A549 (cell line): ENCODE results near the gene ARHGEF6. TPM values are rescaled to one million over a fixed set of nuclear protein-coding genes. Genes with fewer than 3 reads are reported as not detected.

ENCODE experiments used
- ATAC-seq, 2 experiments: fragments of 200-7000 bp in 1 of 2; fragments of >200 bp in 1 of 2; cut with Nextera tagmentation in 1 of 2; cut with Tn5 transposase in 1 of 2; 3 replicates each; pipeline versions ENCODE4 v1.8.0 to v1.9.1; 2018 to 2020; ENCODE audit warnings: mild to moderate bottlenecking in 1 of 2, moderate library complexity in 1 of 2
- CTCF ChIA-PET: fragments of 300-600 bp; sonication (Branson Sonifier 250); formaldehyde crosslinking; extraction: SDS; loops from one replicate; lab custom pipeline; 2021; ENCODE audit warnings: antibody characterized with exemption, inconsistent platforms; lab: Yijun Ruan, JAX
- POLR2A ChIA-PET: fragments of 350-600 bp; formaldehyde crosslinking; extraction: SDS; loops from one replicate; lab custom pipeline; 2021; ENCODE audit warnings: antibody characterized with exemption, inconsistent platforms; lab: Yijun Ruan, JAX
- DNase-seq, 2 experiments: peaks; one replicate each; pipeline versions ENCODE4 v3.0.0 to v3.0.0-alpha.2; 2011 to 2016; ENCODE audit warnings: low read depth in 1 of 2, low spot score in 1 of 2
- FAIRE-seq: peaks from 2 replicates; lab custom pipeline; 2011; peaks lifted over from hg19 to GRCh38; lab: Jason Lieb, UNC
- H3K27ac ChIP-seq, 2 experiments: fragments of >200 bp; sonication (Bioruptor Twin); formaldehyde crosslinking; 3 replicates each; pipeline ENCODE4 v1.5.1; 2016 to 2017
- H3K4me1 ChIP-seq: fragments of >200 bp; sonication (Bioruptor Twin); formaldehyde crosslinking; 3 replicates; pipeline ENCODE4 v1.6.1; 2016
- H3K4me2 ChIP-seq: fragments of >200 bp; sonication (Bioruptor Twin); formaldehyde crosslinking; 3 replicates; pipeline ENCODE4 v1.6.1; 2016
- H3K4me3 ChIP-seq: fragments of >200 bp; sonication (Bioruptor Twin); formaldehyde crosslinking; 3 replicates; pipeline ENCODE4 v1.5.1; 2016
- H3K9me3 ChIP-seq: fragments of >200 bp; sonication (Bioruptor Twin); formaldehyde crosslinking; 3 replicates; pipeline ENCODE4 v1.6.1; 2016
- CBX8 ChIP-seq: fragments of 200-600 bp; sonication (generic); IDR thresholded peaks from 2 replicates; pipeline ENCODE4 v1.6.1; 2016
- CEBPB ChIP-seq, 2 experiments: fragments of >200 bp in 1 of 2; sonication (Bioruptor Twin) in 1 of 2; formaldehyde crosslinking in 1 of 2; IDR thresholded peaks; 2 replicates each; pipeline ENCODE4 v1.6.1; 2012 to 2016
- EP300 ChIP-seq, 2 experiments: fragments of >200 bp; sonication (Bioruptor Twin); formaldehyde crosslinking; IDR thresholded peaks; 2 replicates in 1 of 2; 3 replicates in 1 of 2; pipeline ENCODE4 v1.6.1; 2016 to 2017
- FOSB ChIP-seq: fragments of 250-450 bp; sonication (Bioruptor Pico); IDR thresholded peaks from 2 replicates; pipeline ENCODE4 v1.5.0; 2020; ENCODE audit warnings: mild to moderate bottlenecking, moderate library complexity
- FOXS1 ChIP-seq: fragments of 250-450 bp; sonication (Bioruptor Pico); IDR thresholded peaks from 2 replicates; pipeline ENCODE4 v1.5.0; 2020; ENCODE audit warnings: mild to moderate bottlenecking, moderate library complexity
- GATA3 ChIP-seq: IDR thresholded peaks from 2 replicates; pipeline ENCODE4 v1.6.1; 2012; ENCODE audit warnings: borderline replicate concordance
- HEYL ChIP-seq: fragments of 250-450 bp; sonication (Bioruptor Pico); IDR thresholded peaks from 2 replicates; pipeline ENCODE4 v1.8.0; 2021; ENCODE audit warnings: mild to moderate bottlenecking, moderate library complexity
- JUN ChIP-seq, 2 experiments: fragments of >200 bp; sonication (Bioruptor Twin); formaldehyde crosslinking; IDR thresholded peaks; 2 replicates in 1 of 2; 3 replicates in 1 of 2; pipeline ENCODE4 v1.6.1; 2016 to 2017
- JUNB ChIP-seq: fragments of >200 bp; sonication (Bioruptor Twin); formaldehyde crosslinking; IDR thresholded peaks from 2 replicates; pipeline ENCODE4 v1.6.1; 2016
- MAZ ChIP-seq: fragments of 150-350 bp; IDR thresholded peaks from 2 replicates; pipeline ENCODE4 v1.6.1; 2014; ENCODE audit warnings: antibody characterized with exemption, low read depth, low read length, borderline replicate concordance
- MYC ChIP-seq: IDR thresholded peaks from 2 replicates; pipeline ENCODE4 v1.6.1; 2012; ENCODE audit warnings: mild to moderate bottlenecking, inconsistent platforms, low read length, improper control_type of control experiment, borderline replicate concordance
- NFE2L2 ChIP-seq: fragments of 150-350 bp; conservative IDR thresholded peaks from 2 replicates; pipeline ENCODE4 v1.6.1; 2014; ENCODE audit warnings: low read length
- NPAS2 ChIP-seq: fragments of 250-450 bp; sonication (Bioruptor Pico); IDR thresholded peaks from 2 replicates; pipeline ENCODE4 v1.8.0; 2022; ENCODE audit warnings: mild to moderate bottlenecking, moderate library complexity, borderline replicate concordance
- PHF8 ChIP-seq: fragments of 200-600 bp; sonication (generic); IDR thresholded peaks from 2 replicates; pipeline ENCODE4 v1.6.1; 2016; ENCODE audit warnings: low read depth, mild to moderate bottlenecking, antibody characterized with exemption, moderate library complexity, borderline replicate concordance
- RARB ChIP-seq: fragments of 250-450 bp; sonication (Bioruptor Pico); IDR thresholded peaks from 2 replicates; pipeline ENCODE4 v1.8.0; 2021; ENCODE audit warnings: mild to moderate bottlenecking, moderate library complexity
- RCOR1 ChIP-seq: fragments of 150-350 bp; IDR thresholded peaks from 2 replicates; pipeline ENCODE4 v1.6.1; 2014; ENCODE audit warnings: antibody characterized with exemption, low read length, low read depth
- RFX5 ChIP-seq: fragments of 450-650 bp; IDR thresholded peaks from 2 replicates; pipeline ENCODE4 v1.7.1; 2014; ENCODE audit warnings: antibody characterized with exemption, mild to moderate bottlenecking, moderate library complexity
- RNF2 ChIP-seq: fragments of 200-600 bp; sonication (generic); IDR thresholded peaks from 2 replicates; pipeline ENCODE4 v1.6.1; 2016; ENCODE audit warnings: low read depth, mild to moderate bottlenecking, antibody characterized with exemption, moderate library complexity, borderline replicate concordance
- SREBF2 ChIP-seq: fragments of 450-650 bp; IDR thresholded peaks from 2 replicates; pipeline ENCODE4 v1.6.1; 2014; ENCODE audit warnings: mild to moderate bottlenecking, moderate library complexity
- TFCP2L1 ChIP-seq: fragments of 250-450 bp; sonication (Bioruptor Pico); IDR thresholded peaks from 2 replicates; pipeline ENCODE4 v1.5.0; 2021; ENCODE audit warnings: mild to moderate bottlenecking
- ZNF302 ChIP-seq: fragments of 250-450 bp; sonication (Bioruptor Pico); IDR thresholded peaks from 2 replicates; pipeline ENCODE4 v1.9.0; 2021; ENCODE audit warnings: inconsistent platforms, mild to moderate bottlenecking, moderate library complexity
- WGBS: methylation state at CpG from one replicate; pipeline ENCODE4 v1.1.6; 2017; ENCODE audit errors: missing lambda C conversion rate; 5-methylcytosine and 5-hydroxymethylcytosine counted together
- polyA plus RNA-seq, 4 experiments: library from polyadenylated mRNA; depleted of rRNA in 3 of 4; stranded (reverse); fragments of >200 nt; fragmentation: RNase III in 1 of 4; extraction: RNeasy Plus Mini Kit Qiagen cat#74134 plus additional on column Dnase treatment in 1 of 4; gene quantifications; 2 replicates in 3 of 4; 3 replicates in 1 of 4; pipeline ENCODE4 v1.2.3, GENCODE V29; 2011 to 2017
- TF ChIP-seq, protein P1 (sequence below): fragments of >200 bp; sonication (Bioruptor Twin); formaldehyde crosslinking; IDR thresholded peaks from 3 replicates; pipeline ENCODE4 v1.6.1; 2016
- TF ChIP-seq, protein P2 (sequence below): fragments of >200 bp; sonication (Bioruptor Twin); formaldehyde crosslinking; IDR thresholded peaks from 2 replicates; pipeline ENCODE4 v1.6.1; 2016
- TF ChIP-seq, protein P3 (sequence below): IDR thresholded peaks from 2 replicates; pipeline ENCODE4 v1.6.1; 2012
- TF ChIP-seq, protein P4 (sequence below): fragments of 250-450 bp; sonication (Bioruptor Pico); IDR thresholded peaks from 2 replicates; pipeline ENCODE4 v1.5.0; 2021; ENCODE audit warnings: mild to moderate bottlenecking, moderate library complexity, borderline replicate concordance

The ARHGEF6 gene
- polyA plus RNA-seq, 2 of the 4 experiments (the other 2 are of a cell fraction) = 0.10 to 0.30 TPM

DNA sequence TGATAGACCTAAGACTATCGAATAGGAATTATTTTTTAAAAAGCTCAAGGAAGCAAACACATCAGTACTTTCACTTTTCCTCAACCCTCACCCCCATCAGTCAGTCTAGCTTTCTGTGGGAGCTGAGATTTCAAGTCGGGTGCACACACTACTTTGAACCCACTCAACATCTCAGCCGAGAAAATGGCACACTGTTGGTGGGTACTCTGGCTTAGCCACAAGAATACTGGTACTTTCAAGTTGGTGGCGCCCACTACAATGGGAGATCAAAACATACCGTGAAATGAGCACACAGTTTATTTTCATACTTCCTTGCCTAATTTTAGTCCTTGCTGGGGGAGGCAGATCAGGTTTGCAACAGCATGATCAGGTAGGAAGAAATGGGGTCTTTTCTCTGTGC, 122.6 kb downstream of the ARHGEF6 start:
- WGBS = 20% methylated on average over 5 of the region's 5 CpGs
- FAIRE-seq (no peak), DNase-seq (no peak), ATAC-seq (no peak)
- Histone ChIP-seq H3K27ac (no peak overlapping the region), H3K4me1 (no peaks in the 10 kb centered on the region), H3K4me2 (no peak overlapping the region), H3K9me3 (no peaks in the 10 kb centered on the region), H3K4me3 (no peak overlapping the region)
- ChIA-PET POLR2A (no interaction called here), CTCF (interaction anchor here (1.2 kb wide), 1 partner anchor 26 kb away, joined by 3 read pairs; no protein-coding TSS in a partner anchor)
- TF ChIP-seq, protein P1, sequence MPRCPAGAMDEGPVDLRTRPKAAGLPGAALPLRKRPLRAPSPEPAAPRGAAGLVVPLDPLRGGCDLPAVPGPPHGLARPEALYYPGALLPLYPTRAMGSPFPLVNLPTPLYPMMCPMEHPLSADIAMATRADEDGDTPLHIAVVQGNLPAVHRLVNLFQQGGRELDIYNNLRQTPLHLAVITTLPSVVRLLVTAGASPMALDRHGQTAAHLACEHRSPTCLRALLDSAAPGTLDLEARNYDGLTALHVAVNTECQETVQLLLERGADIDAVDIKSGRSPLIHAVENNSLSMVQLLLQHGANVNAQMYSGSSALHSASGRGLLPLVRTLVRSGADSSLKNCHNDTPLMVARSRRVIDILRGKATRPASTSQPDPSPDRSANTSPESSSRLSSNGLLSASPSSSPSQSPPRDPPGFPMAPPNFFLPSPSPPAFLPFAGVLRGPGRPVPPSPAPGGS = no peak

DNA sequence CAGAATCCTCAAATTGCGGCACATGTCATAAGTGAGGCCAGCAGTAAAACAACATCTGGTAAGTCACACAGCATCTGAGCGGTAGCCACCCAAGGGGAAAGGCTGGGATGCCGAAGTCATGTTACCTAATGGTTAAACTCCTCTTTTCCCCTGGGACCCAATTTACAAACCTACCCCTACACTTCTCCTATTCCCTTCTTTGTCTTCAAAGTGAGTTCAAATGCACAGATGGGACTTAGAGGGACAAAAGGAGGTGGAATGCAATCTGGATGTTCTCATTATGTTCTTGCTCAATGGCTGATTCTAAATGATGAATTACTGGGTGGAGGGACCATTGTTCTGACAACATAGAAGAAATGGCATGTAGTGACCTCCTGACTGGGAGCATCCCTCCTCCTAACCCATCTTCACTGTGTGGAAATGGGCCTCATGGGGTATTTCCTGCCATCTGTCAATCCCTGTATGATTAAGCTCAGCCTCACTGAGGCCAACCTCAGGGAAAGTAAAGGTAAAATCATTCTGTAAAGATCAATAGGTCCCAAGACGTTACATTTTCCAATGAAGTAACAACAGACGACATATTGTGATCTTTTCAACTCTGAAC, 124.3 kb downstream of the ARHGEF6 start:
- no peak for ATAC-seq
- TF ChIP-seq HEYL (CRISPR knock-in tag) (no peak), MAZ (no peak), FOSB (CRISPR knock-in tag) (no peak), PHF8 (no peak), CBX8 (no peak), MYC (no peak), RNF2 (no peak), ZNF302 (no peak), JUN (IDR thresholded peaks at IDR 0.05) (no peak), NPAS2 (CRISPR knock-in tag) (no peak), RCOR1 (no peak), TFCP2L1 (CRISPR knock-in tag) (no peak), EP300 (IDR thresholded peaks at IDR 0.05) (no peak), GATA3 (no peak), NFE2L2 (no peak)
- TF ChIP-seq, protein P2, sequence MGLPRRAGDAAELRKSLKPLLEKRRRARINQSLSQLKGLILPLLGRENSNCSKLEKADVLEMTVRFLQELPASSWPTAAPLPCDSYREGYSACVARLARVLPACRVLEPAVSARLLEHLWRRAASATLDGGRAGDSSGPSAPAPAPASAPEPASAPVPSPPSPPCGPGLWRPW = no peak
- TF ChIP-seq, protein P3, sequence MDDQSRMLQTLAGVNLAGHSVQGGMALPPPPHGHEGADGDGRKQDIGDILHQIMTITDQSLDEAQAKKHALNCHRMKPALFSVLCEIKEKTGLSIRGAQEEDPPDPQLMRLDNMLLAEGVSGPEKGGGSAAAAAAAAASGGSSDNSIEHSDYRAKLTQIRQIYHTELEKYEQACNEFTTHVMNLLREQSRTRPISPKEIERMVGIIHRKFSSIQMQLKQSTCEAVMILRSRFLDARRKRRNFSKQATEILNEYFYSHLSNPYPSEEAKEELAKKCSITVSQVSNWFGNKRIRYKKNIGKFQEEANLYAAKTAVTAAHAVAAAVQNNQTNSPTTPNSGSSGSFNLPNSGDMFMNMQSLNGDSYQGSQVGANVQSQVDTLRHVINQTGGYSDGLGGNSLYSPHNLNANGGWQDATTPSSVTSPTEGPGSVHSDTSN = no peak
- no peak overlapping the region for H3K27ac ChIP-seq
- 30% methylated on average over 5 of the region's 5 CpGs for WGBS
- no peaks in the 10 kb centered on the region for H3K9me3 ChIP-seq
- no peak for DNase-seq
- POLR2A ChIA-PET = no interaction called here
- no peak for FAIRE-seq
- no peak overlapping the region for H3K4me2 ChIP-seq
- CTCF ChIA-PET = no interaction called here
- no peaks in the 10 kb centered on the region for H3K4me1 ChIP-seq
- no peak overlapping the region for H3K4me3 ChIP-seq

DNA sequence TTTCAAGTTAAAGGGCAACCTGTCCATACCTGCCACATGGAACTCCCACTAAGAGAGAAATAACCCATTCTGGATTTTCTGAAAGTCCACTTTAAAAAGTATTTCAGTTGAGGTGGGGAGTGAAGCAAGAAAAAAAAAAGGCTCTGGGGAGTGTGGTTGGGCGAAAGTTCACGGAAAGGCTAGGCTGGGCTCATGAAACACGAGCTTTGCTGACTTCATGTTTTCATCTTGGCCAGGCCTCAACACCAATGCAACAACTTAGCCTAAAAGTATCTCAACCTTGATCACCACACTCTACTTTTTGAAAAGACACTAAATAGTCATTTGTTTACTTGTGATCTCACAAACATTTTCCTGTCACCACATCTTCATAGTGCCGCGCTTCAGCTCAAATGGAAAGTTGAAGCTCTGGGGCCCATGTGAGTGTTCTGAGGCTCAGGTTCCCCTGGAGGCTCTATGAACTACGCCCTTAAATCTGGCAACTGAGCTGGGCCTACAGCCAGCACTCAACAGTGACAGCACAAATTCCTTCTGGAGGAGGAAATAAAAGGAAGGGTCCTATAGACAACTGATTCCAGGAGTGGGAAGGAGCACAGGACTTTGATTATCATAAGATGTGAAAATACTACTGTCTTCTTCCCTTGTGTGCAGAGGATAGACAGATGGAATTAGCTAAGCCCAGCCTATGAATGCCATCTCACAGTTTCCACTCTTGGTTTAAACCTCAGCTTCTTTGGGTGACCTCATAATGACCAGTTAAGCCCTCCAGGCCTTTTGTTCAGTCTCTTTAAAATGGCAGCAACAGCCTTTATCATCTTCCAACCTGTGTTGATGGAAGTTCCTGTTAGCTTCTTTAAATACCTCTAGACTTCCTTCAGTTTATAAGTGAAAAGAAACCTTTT, 127.7 kb downstream of the ARHGEF6 start:
- ChIA-PET POLR2A (no interaction called here), CTCF (interaction anchor here (0.6 kb wide), 1 partner anchor 247 kb away, joined by 3 read pairs; no protein-coding TSS in a partner anchor)
- DNase-seq (no peak), ATAC-seq (no peak), FAIRE-seq (no peak)
- Histone ChIP-seq H3K4me1 (no peaks in the 10 kb centered on the region), H3K27ac (no peak overlapping the region), H3K4me2 (no peak overlapping the region), H3K9me3 (no peaks in the 10 kb centered on the region), H3K4me3 (no peak overlapping the region)
- TF ChIP-seq, protein P4, sequence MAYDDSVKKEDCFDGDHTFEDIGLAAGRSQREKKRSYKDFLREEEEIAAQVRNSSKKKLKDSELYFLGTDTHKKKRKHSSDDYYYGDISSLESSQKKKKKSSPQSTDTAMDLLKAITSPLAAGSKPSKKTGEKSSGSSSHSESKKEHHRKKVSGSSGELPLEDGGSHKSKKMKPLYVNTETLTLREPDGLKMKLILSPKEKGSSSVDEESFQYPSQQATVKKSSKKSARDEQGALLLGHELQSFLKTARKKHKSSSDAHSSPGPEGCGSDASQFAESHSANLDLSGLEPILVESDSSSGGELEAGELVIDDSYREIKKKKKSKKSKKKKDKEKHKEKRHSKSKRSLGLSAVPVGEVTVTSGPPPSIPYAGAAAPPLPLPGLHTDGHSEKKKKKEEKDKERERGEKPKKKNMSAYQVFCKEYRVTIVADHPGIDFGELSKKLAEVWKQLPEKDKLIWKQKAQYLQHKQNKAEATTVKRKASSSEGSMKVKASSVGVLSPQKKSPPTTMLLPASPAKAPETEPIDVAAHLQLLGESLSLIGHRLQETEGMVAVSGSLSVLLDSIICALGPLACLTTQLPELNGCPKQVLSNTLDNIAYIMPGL (CRISPR knock-in tag) = no peak
- TF ChIP-seq SREBF2 = no peak
- no peak for TF ChIP-seq RFX5
- TF ChIP-seq FOXS1 = no peak
- no peak for TF ChIP-seq JUN (IDR thresholded peaks at IDR 0.05)
- no peak for TF ChIP-seq RARB (CRISPR knock-in tag)
- TF ChIP-seq CEBPB (IDR thresholded peaks at IDR 0.05) = no peak
- TF ChIP-seq NFE2L2 = no peak
- TF ChIP-seq, protein P2 = no peak
- TF ChIP-seq JUNB = no peak
- 47% methylated on average over 6 of the region's 6 CpGs for WGBS
